Measurements from ENCODE around the gene GABBR2.

The GABBR2 gene

DNA sequence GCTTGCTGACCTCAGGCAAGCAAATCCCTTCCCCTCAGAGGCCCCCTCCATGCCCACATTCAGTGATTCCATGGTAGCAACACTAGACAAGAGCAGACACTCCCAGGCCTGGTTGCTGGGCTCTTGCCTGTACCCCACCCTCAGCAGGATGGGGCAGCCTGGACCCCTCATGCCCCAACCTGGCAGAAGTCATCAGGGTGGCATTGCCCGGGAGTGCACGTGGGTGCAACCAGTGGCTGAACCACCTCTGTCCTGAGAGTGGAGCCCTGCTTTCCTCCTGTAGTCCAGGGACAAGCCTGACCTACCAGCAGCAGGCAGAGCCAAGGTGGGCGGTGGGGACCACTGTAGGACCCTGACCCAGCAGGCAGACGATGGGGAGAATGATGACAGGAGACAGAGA is 387.5 kb downstream of the GABBR2 start:
- TF ChIP-seq, protein P1, sequence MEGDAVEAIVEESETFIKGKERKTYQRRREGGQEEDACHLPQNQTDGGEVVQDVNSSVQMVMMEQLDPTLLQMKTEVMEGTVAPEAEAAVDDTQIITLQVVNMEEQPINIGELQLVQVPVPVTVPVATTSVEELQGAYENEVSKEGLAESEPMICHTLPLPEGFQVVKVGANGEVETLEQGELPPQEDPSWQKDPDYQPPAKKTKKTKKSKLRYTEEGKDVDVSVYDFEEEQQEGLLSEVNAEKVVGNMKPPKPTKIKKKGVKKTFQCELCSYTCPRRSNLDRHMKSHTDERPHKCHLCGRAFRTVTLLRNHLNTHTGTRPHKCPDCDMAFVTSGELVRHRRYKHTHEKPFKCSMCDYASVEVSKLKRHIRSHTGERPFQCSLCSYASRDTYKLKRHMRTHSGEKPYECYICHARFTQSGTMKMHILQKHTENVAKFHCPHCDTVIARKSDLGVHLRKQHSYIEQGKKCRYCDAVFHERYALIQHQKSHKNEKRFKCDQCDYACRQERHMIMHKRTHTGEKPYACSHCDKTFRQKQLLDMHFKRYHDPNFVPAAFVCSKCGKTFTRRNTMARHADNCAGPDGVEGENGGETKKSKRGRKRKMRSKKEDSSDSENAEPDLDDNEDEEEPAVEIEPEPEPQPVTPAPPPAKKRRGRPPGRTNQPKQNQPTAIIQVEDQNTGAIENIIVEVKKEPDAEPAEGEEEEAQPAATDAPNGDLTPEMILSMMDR (conservative IDR thresholded peaks at IDR 0.05): no peak

DNA sequence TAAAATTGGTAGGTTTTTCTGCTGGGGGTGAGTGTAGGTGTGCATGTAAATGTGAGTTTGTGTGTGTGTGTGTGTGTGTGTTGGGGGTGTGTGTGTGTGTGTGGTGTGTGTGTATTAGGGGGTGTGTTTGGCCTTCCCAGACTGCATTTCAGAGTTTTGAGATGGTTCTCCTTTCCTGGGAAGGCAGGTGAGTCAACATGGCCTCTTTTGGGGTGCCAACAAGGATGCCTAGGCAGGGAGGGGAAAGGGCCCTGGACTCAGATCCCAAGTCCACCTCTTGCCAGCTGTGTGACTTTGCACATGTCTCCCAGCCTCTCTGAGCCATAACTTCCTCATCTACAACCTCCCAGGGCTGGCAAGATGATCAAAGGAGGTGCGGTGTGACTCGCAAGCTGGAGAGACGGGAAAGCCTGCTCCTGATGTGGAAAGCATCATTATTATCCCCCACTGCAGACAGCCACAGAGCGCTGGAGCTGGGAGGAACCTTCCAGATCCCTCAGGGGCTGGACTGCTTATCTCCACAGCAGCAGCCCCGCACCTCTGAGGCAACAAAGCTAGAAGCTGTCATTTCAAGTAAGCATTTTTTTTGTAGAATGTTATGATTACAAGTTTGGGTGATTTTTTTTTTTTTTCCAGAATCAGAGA is 389.8 kb downstream of the GABBR2 start:
- no peak overlapping the region for H3K27ac ChIP-seq
- TF ChIP-seq, protein P1 (conservative IDR thresholded peaks at IDR 0.05): no peak

More for the DNA sequence above, 387.5 kb downstream of the GABBR2 start:
- no peak overlapping the region for H3K27ac ChIP-seq

DNA sequence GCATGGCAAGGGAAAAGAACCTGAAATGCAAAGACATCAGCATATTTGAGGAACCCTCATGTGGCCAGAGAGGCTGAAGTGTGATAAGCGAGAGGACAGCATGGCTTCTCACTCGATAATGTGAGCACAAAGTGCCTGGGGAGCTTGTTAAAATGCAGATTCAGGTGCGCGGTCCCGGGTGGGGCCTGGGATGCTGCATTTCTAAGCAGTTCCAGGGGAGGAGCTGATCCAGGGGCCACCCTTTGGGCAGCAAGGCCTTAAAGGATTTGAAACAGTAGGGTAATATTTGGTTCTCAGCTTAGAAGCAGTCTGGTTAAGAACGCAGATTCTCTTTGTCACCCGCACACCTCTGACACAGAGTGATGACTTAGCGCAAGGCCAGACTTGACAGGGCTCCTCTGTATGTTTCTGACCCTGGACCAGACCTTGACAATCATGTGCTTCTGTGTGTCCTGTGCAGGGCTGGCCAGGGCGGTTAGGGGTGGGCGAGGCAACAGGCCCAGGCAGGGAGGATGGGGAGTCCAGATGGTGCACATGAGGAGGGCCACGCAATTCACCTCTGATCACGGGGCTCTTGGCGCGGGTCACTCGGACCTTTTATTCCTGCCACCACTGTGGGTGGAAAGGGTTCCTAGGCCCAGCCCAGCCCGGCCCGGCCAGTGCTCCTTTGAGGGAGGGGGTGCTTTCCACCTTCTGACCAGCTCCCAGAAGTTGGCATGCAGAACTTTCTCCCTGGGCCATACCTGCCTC is 390.5 kb downstream of the GABBR2 start:
- no peak overlapping the region for H3K27ac ChIP-seq
- TF ChIP-seq, protein P1 (conservative IDR thresholded peaks at IDR 0.05): no peak

DNA sequence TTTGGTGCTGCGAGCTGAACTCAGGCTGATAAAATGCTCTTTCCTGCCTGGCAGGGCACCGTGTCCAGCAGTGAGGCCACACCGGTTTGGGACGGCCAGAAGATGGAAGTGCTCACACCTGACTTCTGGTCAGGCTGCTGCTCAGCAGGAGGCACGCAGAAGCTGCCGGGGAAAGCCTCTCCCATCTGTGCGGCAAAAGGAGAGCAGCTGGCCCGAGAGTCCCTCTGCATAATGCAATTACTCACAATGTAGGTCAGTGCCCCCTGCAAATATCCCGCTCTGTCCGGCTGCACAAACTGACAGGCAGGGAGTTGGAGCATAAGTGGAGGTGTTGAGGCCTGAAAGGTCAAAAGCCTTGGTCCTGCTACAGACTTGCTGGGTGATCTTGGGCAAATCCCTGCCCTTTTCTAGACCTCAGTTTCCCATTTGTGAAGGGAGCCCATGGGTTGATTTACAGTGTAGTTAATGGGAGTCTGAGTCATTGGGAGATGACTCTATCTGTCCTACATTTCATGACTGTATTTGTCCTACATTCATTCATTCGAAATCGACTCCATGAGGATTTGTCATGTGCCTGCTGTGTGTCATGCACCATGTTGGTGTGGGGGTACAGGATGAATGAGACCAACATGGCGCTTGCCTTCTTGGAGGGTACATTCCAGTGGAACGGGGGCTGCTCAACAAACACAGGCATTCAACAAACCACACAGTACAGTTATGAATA is 391.4 kb downstream of the GABBR2 start:
- no peak overlapping the region for H3K27ac ChIP-seq
- TF ChIP-seq, protein P1 (conservative IDR thresholded peaks at IDR 0.05): no peak

DNA sequence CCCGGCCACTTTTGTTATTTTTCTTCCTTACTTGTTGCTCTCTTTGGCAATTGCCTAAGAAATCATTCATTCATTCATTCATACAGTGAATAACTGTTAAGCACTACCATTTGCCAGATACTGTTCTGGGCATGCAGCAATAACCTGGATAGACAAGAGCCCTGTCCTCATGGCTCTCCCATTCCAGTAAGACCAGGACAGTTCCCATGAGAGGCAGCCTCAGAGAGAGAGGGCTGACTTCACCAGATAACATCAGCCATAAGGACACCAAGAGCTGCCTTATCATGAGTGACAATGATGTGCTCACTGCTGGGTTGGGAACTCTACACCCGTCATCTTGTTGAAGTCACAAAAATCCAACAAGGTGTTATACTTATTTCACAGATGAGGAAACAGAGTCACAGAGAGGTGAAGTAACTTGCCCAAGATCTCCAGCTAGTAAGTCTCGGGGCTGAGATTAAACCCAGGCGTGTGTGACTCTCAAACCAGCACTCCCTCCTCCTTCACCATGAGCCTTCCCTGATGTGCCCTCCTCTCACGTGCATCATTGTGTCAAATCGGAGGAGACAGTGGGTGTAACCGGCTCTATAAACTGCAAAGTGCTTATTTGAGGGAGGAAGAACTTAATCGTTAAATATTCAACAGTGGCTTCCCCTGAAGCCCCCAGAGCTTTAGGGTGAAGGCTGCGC is 392.1 kb downstream of the GABBR2 start:
- H3K27ac ChIP-seq: no peak overlapping the region
- TF ChIP-seq, protein P1 (conservative IDR thresholded peaks at IDR 0.05): no peak

DNA sequence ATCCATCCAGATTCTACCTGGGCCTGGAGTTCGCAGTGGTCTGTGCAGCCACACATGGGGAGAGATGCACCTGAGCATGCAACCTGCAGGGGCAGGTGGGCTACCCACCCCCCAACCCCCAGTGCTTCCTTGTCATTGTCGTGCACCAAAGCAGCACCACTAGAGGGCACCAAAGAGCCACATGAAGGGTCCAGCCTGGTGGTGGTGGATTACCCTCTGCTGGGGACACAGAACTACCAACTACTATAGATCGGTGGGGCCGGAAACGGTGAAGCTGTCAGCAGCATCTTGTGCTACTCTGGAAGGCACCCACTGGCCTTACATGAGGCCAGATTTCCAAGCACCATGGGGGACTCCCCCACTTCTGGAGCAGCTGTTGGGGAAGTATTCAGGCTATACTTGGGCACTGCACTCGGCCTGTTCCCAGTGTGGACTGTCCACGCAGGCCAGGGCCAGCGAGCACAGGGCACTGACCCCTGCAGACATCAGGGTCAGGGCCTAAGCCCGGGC is 393.1 kb downstream of the GABBR2 start:
- TF ChIP-seq, protein P1 (conservative IDR thresholded peaks at IDR 0.05): peak; percentile 93

More for the DNA sequence above, 393.1 kb downstream of the GABBR2 start:
- no peak overlapping the region for H3K27ac ChIP-seq

Measured in VCaP (cell line).